Activated T-cell treated with anti-CD3 and anti-CD28 coated beads for 1 hour (primary cell): ENCODE results near the gene SNX32.

Experiments used
- DNase-seq: peaks from one replicate; pipeline ENCODE4 v3.0.0-alpha.2; 2020; ENCODE audit warnings: low read depth

Gene SNX32

DNA sequence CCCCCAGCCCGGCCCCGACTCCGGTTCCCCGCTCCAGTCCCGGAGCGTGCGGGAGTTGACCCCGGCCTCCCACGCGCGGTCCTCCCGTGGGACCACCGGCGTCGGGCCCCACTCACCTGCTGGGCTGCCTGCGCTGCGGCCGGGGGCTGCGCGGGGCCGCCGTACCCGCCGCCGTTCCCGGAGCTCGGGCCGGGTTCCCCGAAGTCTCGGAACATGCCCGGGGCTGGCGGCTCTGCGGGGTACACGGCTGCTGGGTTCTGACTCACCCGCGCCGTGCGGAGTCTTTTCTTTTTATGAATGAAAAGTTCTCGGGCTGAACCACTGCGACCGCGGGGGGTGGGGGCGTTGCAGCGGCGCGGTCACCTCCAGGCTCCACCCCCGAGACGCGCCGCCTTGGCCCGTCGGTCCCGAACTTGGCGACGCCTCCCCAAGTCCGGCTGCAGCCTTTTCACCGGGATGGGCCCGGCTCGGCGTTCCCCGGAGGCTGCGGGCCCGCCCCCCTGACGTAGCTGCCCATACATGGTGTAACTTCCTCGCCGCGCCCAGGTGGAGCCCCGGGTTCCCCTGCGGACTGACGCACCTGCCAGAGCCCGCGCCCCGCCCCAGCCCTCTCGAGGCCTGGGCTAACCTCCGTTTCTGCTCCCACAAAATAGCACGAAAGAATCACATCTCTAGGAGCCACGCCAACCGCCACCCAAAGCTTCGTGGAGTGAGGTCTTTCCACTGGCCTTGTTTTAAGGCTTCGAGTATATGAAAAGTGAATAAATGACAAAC lies 66.5 kb downstream of the SNX32 start, which contains the start of gene FOSL1:
Gene FOSL1 (minus strand): TSS at position 264 of the 774 bp plus-strand sequence. CDS start 49 bp downstream, at position 215.
- peak; percentile 87 for DNase-seq

DNA sequence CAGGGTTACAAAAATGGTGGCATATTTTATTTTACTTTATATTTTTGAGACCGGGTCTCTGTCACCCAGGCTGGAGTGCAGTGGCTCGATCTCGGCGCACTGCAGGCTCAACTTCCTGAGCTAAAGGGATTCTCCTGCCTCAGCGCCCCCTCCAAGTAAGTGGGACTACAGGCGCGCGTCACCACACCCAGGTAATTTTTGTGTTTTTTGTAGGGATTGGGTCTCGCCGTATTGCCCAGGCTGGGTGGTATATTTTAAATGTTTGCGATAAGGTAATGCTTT lies 67.1 kb downstream of the SNX32 start:
- no peak for DNase-seq

GRCh38 chr11:65903068-65903481 lies 69.3 kb downstream of the SNX32 start:
- DNase-seq = no peak
